Erythroblast (primary cell): ENCODE measurements around the gene UQCR11.

Source experiments
- GATA1 ChIP-seq: IDR thresholded peaks from 2 replicates; pipeline ENCODE4 v1.6.1; 2011; ENCODE audit warnings: low read depth, mild to moderate bottlenecking, control low read depth, low read length, moderate library complexity
- POLR2A ChIP-seq: IDR thresholded peaks from 2 replicates; pipeline ENCODE4 v1.6.1; 2011; ENCODE audit warnings: mild to moderate bottlenecking, low read length

- TF ChIP-seq POLR2A (no peak), GATA1 (no peak)
Measured at GRCh38 chr19:1591421-1592023, 13.7 kb downstream of the UQCR11 start.
